HG03095 (cell line): Measurements from ENCODE around the gene USB1.
"Not testable (repeated sequence)": the region's sequence is repeated elsewhere in the genome, so short reads cannot be mapped to it uniquely, and the experiment has no call there.

Source experiments
- ATAC-seq: cut with Tn5 transposase; IDR thresholded peaks from one replicate; pipeline ENCODE4 v1.9.1; 2021; ENCODE audit warnings: moderate library complexity; ENCODE audit not compliant: unreplicated experiment

The USB1 gene

GRCh38 chr16:57994361-57994760, 6.8 kb upstream of the USB1 start:
- ATAC-seq: no peak

DNA sequence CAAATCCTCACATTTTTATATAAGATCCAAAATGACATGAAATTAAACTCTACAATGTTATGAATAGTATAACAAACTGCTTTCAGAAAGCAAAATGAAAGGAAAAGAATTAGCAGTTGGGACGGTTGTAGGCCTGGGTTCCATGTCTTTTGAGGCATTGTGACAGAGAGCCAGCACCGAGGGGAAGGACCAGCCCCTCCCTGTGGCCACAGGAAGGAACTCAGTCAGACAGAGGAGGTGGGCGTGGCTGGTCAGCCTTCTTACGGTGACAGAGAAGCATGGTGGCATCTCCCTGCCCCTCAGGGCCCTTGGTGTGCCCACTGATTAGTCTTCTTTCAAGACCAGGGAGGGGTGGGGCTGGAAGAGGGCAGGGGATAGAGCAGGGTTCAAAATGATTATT, 6.4 kb upstream of the USB1 start:
- peak; percentile 59 for ATAC-seq

DNA sequence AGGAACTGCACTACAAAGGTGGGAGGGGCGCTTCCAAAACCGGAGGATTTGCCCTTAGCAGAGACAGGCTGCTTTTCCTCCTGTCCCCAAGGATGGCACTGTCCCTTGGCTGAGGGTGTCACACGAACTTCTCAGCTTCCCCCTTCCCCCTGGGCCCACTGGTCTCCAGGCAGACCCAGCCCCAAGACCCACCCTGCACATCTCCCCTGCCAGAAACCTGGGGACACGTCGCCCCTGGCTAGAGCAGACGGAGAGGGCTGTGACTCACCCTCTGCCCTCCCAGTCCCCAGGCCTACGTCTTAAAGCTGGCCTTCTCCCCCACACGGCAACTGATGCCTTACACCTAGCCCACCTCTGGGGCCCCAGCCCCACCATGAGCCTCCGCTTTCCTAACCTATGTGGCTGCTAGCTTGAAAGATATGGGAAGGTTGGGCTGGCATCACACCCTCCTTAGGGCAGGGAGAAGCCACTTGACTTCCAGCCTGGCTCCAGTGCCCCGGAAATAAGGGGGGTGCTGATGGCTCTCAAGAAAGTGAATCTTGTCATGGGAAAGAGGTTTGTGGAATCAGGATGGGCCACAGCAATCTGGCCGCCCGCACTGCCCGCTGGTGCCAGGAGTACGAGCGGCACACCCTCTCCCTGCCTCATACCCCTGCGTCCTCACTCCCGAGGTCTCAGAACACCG, 5.3 kb upstream of the USB1 start:
- no peak for ATAC-seq

DNA sequence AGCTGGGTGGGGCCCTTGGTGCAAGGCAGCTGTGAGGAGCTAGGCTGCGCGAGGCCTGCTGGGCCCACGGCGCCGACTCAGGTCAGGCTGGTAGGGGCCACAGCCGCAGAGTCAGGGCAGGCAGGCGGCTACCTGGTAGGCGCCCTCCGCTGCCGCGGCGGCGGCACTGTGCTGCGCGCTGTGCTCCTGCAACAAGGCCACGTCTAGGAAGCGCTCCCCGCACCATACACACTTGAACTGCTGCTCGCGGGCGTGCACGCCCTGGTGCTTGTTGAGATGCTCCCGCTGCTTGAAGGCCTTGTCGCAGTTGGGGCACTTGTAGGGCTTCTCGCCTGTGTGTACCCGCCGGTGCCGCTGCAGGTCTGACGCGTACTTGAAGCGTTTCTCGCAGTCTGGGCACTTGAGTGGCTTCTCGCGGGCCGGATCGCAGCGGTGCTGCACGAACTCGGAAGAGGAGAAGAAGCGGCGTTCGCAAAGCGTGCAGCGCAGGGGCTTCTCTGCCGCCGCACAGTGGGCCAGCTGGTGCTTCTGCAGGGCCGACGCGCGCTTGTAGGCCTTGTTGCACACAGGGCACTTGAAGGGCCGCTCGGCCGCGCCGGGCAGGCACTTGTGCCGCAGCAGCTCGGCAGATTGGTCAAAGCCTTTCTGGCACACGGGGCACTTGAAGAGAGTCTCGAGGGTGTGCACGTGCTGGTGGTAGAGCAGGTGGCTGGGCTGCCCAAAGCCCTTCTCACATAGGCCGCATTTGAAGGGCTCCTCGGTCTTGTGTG, 4.6 kb upstream of the USB1 start:
- no peak for ATAC-seq

GRCh38 chr16:57997176-57997527, 4.1 kb upstream of the USB1 start:
- ATAC-seq: no peak

- ATAC-seq: no peak
Observed at GRCh38 chr16:57997528-57998265, 3.5 kb upstream of the USB1 start.

- ATAC-seq: no peak
Observed at GRCh38 chr16:57998486-57998885, 2.7 kb upstream of the USB1 start.

GRCh38 chr16:57998992-57999365, 2.2 kb upstream of the USB1 start:
- no peak for ATAC-seq

- no peak for ATAC-seq
Observed at GRCh38 chr16:57999366-57999970, 1.7 kb upstream of the USB1 start.

- peak; percentile 24 for ATAC-seq
Observed at GRCh38 chr16:57999971-58000705, 1.1 kb upstream of the USB1 start, which contains the start of gene ZNF319. ZNF319 (minus strand) TSS chr16:58000672; CDS start chr16:57998265, 2,407 bp downstream.

DNA sequence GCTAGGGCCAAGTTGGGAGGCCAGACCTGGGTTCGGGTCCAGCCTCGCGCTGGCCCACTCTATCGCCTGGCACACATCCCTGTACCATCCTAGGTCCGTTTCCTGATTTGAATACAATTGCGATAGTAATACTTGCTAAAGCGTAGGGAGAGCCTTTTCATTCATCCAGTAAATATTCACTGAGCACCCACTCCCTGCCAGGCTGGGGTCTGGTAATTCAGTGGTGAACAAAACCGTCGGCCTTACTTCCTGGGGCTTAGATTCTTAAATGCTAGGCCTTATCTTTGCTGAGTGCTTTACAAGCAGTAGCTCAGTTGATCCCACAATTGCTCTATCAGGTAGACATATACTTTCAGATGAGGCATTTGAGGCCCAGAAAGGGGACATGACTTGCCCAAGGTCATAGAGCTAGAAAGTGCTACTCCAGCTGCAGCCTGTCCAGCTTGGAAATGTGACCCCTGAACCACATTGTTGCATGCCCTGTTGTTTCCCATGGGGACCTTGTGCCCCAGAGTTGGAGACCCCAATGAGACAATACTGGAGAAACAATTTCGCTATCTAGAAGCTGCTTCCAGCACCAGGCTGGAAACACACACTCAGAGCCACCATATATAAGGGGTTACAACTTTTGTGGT, 691 bp downstream of the USB1 start:
- ATAC-seq: no peak

- no peak for ATAC-seq
Observed at GRCh38 chr16:58002416-58002800, 1.2 kb downstream of the USB1 start.

DNA sequence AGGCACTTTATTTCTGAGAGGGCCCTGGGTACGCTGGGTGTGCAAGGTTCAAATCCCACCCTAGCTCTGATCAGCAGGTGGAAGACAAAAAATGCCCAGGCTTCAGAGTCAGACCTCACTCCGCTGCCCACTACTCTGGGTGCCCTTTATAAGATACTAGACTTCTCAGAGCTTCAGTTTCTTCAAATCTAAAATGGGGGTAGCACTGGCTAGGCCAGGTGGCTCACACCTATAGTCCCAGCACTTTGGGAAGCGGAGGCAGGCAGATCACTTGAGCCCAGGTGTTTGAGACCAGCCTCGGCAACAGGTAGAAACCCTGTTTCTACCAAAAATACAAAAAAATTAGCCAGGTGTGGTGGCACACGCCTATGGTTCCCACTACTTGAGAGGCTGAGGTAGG, 1.7 kb downstream of the USB1 start:
- ATAC-seq: no peak

GRCh38 chr16:58004736-58005135, 3.5 kb downstream of the USB1 start:
- ATAC-seq: not testable (repeated sequence)

DNA sequence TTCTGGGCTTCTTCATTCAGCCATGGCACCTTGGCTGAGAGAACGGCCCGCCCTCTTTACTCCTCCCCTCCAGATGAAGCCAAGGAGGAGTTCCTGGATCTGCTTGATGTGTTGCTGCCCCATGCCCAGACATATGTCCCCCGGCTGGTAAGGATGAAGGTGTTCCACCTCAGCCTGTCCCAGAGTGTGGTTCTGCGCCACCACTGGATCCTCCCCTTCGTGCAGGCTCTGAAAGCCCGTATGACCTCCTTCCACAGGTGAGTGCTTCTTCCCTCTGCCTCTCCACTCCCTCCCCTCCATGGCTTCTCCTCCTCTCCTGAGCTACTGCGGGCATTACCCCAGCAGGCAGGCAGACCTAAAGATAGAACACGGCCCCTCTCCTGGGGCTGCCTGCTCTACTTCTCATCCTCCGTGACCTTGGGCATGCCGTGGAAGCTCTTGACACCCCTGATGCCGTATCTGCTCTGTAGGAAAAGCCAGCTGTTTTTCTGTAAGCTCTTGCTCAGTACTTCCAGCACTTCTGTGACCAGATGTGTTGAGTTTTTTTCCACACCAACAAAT, 8.7 kb downstream of the USB1 start:
- no peak for ATAC-seq

DNA sequence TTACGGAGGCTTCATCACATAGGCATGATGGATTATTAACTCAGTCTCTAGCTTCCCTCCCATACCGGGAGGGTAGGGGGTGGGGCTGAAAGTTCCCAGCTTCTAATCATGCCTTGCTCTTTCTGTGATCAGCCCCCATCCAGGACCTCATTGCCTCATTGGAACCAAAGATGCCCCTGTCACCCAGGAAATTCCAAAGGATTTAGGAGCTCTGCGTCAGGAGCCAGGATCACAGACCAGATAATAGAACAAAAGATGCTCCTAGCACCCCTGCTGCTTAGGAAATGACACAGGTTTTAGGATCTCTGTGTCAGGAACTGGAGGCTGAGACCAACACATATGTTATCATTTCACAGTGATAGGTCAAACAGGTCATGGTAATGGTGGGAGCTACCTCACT, 9.7 kb downstream of the USB1 start:
- no peak for ATAC-seq

DNA sequence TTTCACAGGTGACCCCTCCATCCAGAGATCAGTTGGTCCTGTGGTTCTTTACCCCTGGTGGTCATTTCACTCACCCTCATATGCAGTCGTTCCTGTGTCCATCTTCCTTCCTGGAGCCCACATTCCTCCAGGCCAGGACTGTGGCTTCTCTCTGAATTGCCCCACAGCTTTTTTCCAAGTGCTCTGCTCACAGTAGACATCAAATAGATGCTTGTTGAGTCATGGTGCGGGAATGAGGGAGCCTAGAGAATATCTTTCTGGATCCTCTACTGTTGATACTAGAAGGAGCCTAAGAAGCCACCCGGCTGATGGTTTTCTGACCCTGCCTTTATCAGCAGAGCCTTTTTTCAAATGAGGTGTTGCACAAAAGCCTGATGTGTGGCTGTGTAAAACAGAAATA, 10.4 kb downstream of the USB1 start:
- no peak for ATAC-seq

- ATAC-seq: no peak
Observed at GRCh38 chr16:58012481-58012880, 11.3 kb downstream of the USB1 start.

DNA sequence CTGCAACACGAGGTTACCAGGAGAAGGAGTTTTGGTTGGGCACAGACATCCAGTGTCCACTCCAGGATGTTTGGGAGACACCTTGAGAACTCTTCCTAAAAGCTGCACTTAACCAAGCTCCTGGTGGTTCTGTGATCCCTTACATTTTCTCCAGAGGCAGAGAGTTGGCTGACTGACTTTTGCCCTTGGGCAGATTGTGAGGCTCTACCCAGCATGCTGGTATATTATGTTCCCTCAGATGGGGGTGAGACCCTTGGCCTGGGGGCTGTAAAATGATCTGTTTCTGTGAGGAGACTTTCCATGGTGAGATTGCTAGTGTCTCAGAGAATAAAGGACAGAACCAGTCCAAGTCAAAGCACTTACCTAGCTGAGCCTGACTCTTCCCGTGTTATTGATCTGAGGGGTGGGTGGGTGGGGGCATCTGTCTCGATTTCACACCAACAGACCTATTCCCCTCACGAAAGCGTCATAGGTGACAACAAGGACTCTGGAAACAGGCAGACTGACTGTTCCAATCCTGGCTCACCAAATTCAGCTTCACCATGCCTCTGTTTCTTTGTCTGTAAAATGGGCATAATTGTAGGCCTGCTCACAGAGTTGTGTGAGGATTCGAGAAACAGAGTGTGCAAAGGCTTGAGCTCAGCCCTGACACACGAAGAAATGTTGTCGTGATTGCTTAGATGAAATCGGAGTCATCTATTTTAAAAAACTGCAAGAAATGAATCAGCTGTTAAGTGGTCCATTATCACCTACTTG, 12.2 kb downstream of the USB1 start:
- ATAC-seq: no peak
